ENCODE measurements around the gene TLX1.

- no peak for TF ChIP-seq ZNF280C (tag by site-specific recombination; IDR thresholded peaks at IDR 0.05)
- TF ChIP-seq ZNF692 (tag by site-specific recombination; IDR thresholded peaks at IDR 0.05) = no peak
- no peak for TF ChIP-seq FEZF1 (tag by site-specific recombination; IDR thresholded peaks at IDR 0.05)
- TF ChIP-seq CTCF (tag by site-specific recombination; IDR thresholded peaks at IDR 0.05) = no peak
- TF ChIP-seq ZNF341 (tag by site-specific recombination; IDR thresholded peaks at IDR 0.05; ENCODE audit: low read depth) = no peak
- TF ChIP-seq ZNF133 (tag by site-specific recombination; IDR thresholded peaks at IDR 0.05) = no peak
- TF ChIP-seq ZNF311 (tag by site-specific recombination; IDR thresholded peaks at IDR 0.05; ENCODE audit: borderline replicate concordance) = no peak
- TF ChIP-seq ZFHX2 (tag by site-specific recombination; conservative IDR thresholded peaks at IDR 0.05) = 0 out of 2 replicates have a peak, but pooled peaks have one; percentile 16
These were observed 26.8 kb downstream of the TLX1 start for GRCh38 chr10:101157756-101158458.
